GM03348 (cell line): ENCODE measurements around the gene MIR17HG.
"Not testable (repeated sequence)": the region's sequence is repeated elsewhere in the genome, so short reads cannot be mapped to it uniquely, and the experiment has no call there.

Source experiments
- DNase-seq: peaks from one replicate; pipeline ENCODE4 v3.0.0; 2012; ENCODE audit warnings: low spot score

The MIR17HG gene

DNA sequence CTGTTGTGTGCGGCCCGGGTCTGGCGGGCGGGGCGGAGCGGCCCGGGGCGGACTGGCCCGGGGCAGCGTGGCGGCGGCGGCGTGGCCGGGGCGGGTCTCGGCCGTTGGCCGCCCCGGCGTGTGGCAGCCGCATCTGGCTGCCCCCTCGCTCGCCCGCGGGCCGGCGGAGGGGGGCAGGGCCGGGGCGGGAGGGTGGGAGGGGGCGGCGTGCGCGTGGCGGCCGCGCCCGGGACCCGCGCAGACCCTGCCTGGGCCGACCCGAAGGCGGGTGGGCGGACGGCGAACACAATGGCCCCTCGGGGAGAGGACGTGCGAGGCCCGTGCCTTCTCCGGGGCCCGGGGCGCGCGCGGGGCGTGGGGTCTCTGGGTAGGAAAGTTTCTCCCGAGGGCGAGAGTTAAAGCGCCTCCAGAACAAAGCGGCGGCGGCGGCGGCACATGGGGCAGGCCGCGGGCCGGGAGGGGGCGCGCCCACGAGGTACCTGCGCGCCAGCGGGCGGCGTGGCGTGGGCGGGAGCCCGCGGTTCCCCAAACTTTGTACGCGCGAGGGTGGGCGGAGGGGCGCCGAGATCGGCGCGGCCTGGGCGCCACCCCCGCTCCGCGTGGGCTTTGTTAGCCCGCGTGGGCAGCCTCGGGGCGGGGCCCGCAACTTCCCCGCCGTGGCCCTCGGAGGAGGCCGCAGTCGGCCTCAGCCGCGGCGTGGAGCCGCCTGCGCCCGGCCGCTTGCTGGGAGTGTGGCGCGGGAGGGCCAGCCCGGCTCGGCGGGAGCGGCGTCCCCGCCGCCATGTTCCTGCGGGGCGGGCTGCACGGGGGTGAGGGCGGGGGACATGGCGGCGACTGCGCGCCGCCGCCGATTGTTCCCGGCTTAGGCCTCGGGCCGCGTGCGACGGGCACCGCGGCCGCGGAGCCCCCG lies 764 bp downstream of the MIR17HG start:
- peak; percentile 88 for DNase-seq

DNA sequence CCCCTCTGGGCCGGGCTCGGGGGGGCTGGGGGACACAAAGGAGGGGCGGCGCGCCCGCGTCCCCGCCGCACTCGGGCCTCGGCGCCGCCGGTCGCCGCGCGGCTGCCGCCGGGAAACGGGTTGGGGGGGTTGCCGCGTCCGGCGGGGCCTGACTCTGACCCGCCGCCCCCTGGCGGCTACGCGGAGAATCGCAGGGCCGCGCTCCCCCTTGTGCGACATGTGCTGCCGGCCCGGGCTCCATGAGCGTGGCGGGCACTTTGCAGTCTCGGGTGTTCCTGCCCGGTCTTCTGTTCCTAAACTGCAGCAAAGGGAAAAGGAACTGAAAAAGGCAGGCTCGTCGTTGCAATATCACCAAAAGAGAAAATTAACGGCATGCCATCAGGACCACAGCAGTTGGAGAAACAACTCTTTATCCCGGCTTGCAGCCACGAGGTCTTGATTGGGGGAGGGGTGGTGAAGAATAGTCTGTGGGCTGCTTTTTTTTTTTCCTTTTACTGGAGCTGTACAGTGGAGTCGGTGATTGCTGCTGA lies 1.5 kb downstream of the MIR17HG start:
- DNase-seq: peak; percentile 96

GRCh38 chr13:91349992-91350911 lies 2.8 kb downstream of the MIR17HG start:
- no peak for DNase-seq

DNA sequence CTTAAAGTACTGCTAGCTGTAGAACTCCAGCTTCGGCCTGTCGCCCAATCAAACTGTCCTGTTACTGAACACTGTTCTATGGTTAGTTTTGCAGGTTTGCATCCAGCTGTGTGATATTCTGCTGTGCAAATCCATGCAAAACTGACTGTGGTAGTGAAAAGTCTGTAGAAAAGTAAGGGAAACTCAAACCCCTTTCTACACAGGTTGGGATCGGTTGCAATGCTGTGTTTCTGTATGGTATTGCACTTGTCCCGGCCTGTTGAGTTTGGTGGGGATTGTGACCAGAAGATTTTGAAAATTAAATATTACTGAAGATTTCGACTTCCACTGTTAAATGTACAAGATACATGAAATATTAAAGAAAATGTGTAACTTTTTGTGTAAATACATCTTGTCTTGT lies 3.6 kb downstream of the MIR17HG start:
- no peak for DNase-seq

- no peak for DNase-seq
Measured at GRCh38 chr13:91351980-91352379, 4.5 kb downstream of the MIR17HG start.

GRCh38 chr13:91352891-91353290 lies 5.4 kb downstream of the MIR17HG start:
- not testable (repeated sequence) for DNase-seq

- no peak for DNase-seq
Measured at GRCh38 chr13:91353494-91353893, 6.0 kb downstream of the MIR17HG start.

- DNase-seq: no peak
Measured at GRCh38 chr13:91355099-91355825, 7.8 kb downstream of the MIR17HG start.

DNA sequence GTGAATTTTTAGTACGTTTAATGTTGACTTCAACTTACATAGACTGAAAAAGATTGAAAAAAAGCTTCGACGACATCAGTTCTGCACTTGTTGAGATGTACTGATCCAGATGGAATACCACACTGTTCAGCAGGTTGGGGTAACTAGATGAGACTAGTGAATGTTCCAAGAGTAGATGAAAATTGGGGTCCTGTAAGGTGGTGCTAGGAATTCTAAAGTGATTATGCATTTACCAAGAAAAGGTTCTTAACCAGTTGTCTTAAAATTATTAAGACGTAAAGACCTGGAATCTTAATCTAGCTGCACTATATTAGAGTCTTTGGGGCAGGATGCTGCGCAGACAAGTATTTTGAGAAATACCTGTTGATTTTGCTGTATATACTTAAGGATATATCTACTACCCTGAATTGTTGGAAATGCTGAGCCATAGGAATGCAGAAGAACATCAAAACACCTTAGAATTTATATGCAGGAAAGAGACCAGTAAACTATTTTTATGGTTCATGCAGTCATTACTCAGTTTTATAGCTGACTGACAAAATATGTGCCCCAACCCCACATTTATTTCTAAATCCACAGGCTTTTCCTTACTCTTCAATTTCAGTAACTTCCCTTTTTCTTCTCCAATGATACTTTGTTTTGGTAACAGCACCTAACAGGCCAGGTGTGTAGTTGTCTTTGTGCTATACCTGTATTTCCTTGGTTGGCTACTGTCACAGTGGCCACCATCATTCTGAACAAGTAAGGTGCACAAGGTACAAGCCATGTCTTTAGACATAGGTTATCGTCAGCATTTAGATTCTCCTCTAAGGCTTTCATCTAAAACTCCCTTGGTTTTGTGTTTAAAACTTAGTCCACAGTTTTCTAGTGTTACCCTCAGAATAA lies 8.6 kb downstream of the MIR17HG start:
- no peak for DNase-seq

DNA sequence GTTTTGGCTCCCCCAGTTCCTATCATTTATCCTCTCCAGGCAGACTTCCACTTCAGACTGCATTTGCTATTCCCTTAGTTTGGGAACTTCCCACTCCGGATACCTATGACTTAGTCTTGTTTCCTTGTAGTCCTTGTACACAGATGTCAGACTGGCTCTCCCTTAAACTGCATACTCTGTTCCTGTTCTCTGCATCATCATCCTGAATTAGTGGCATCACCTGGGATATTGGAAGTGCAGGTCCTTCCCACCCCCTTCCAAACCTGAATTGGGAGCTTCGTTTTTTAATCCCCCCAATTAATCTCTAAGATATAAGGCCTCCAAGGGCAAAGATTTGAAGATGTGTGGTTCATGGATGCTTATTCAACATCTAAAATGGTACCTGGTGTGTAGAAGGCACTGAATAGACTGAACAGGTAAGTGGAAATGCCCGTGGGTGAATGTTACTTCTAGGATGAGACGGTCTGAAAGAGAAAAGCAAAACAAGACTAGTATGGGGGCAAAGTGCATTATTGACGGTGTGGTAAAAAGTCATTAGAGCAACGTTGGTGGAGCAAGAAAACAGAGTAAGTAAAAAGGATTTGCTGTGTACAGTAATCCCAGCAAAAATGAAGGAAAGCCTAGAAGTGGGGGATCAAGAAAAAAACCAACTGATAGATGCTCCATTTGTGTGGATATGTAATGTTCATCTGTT lies 9.6 kb downstream of the MIR17HG start:
- no peak for DNase-seq

DNA sequence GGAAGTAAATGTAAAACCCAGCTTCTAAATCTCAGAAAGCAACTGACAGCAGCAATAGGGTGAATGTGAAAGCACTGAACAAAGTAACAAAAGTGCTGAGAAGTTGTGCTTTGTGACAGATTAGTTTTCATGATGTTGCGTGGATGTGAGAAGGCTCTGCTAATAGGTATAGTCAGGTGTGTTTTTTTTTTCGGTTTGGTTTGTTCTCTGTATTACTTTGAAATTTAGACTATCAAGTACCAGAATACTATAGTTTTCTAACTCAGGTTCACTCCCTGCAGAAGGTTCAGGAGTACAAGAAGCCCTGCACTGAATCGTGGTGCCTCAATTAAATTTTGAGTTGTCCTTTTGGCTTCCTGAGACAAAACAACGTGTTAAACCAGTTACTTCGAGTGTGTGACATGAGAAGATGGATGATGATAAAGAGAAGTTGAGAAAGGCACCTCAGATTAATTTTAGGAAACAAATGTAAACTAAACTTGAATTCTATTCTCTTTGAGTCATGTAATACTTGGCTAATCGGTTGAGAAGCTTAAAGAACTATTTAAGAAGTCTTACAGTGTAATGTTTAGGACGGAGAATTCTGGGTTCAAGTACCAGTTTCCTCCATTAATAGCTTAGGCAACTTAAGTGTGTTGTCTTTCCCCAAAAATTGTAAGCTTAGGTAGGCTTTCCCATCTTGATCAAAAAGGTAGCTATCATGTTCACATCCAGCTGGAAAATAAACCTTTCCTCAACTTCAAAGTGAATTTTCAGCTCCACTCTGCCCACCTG lies 10.3 kb downstream of the MIR17HG start:
- no peak for DNase-seq

DNA sequence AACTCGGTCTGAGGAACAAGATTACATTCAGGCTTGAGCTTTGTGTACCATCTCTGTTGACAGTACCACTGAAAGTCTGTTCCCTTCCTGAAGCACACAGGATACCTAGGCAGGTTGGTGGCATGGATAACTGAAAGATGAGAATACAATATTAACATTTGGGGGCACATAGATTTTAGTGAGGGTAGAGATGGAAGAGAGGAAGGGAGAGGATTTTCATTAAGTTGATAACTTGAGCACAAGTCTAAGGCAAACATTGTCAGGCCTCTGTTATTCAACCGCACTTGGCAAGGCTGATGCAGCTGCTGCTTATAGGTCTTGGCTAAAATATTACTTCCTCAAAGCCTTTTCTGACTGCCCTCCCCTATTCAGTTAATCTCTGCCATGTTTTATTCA lies 10.9 kb downstream of the MIR17HG start:
- DNase-seq: no peak

DNA sequence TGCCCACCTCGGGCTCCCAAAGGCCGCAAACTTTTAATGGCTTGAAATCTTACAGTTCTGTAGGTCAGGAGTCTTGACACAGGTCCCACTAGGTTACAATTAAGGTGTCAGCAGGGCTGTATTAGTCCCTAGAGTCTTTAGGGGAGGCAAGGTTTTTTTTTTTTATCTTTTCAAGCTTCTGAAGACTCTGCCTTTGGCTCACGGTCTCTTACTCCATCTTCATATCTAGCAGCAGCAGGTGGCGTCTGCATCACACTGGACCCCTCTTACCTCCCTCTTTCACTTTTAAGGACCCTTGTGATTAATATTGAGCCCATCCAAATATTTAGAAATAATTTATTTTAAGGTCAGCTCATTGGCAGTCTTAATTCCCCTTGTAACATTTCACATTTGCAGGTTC lies 11.6 kb downstream of the MIR17HG start:
- DNase-seq: no peak

DNA sequence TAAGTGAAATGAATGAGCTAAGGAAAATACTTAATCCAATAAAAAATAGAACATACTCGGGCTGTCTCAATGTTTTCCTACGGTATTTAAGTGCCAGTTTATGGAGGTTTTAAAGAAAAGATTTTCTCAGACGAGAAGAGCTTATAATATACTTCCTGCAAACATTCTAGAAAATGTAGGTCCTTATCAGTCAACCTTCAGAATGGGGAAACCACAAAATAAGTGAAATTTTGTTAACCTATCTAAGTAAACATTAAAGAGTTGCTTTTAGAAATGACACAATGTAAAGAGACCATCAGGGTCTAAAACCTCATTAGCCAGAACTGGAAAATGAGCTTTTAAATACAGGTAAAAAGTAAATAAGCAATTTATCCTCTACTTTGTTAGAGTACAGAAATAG lies 12.1 kb downstream of the MIR17HG start:
- no peak for DNase-seq

DNA sequence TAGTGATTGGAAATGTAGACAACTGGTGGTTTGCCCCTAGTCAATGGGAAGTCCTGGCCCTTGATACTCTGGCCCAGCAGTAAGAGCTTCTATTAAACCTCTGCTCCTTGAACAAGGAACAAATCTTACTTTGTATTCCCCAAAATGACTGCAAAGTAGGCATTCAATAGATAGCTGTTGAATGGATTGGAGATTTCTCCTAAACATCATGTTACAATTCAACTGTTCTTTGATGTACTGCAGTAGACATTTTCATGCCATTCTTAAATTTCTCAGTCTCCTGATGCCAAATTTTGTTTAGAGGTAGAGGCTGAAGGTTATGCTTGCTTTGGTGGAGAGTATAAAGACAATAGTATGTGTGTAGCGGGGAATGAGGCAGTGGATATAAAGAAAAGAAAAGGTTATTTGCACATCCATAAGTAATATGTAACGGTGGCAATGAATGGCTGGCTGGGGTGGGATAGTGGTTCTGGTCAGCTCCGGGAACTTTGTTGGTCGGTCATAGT lies 12.8 kb downstream of the MIR17HG start:
- DNase-seq: no peak

- no peak for DNase-seq
Measured at GRCh38 chr13:91361755-91362271, 14.3 kb downstream of the MIR17HG start.

GRCh38 chr13:91362908-91363307 lies 15.4 kb downstream of the MIR17HG start:
- DNase-seq: no peak

- DNase-seq: no peak
Measured at GRCh38 chr13:91368101-91368500, 20.6 kb downstream of the MIR17HG start.
